Measurements from ENCODE around the gene RNASET2. TPM values are rescaled to one million over a fixed set of nuclear protein-coding genes. Genes with fewer than 3 reads are reported as not detected.

The RNASET2 gene
- polyA plus RNA-seq, 3 donors: 432 to 562 (median 493) TPM

- Mint-ChIP-seq H3K4me1 (peaks cover 77% of the 10 kb centered on the region), H3K27me3 (ENCODE audit: low read depth in 3 of 3) (peaks cover 0 to 6% (median 1%) of the 10 kb centered on the region in 3 donors), H3K27ac (peak overlapping the region; percentile 93 to 98 (median 96)), H3K4me3 (peak overlapping the region; percentile 93 to 97), H3K36me3 (peaks cover 39 to 54% of the 10 kb centered on the region in 2 donors), H3K9me3 (peaks cover 0 to 5% (median 0%) of the 10 kb centered on the region in 7 donors)
- intact Hi-C loops (cut with micrococcal nuclease): loop anchor here (5.0 to 10.0 kb wide), 3 partner anchors 137 to 330 kb away; partner anchors contain the start of gene RPS6KA2 (in 2 of the 2)
- H4K20me1 ChIP-seq (ENCODE audit: insufficient read depth, low read length): peaks cover 58% of the 10 kb centered on the region
- peak; percentile 75 to 81 (median 78) for DNase-seq
- peak overlapping the region; percentile 85 to 97 (median 95) for H3K4me3 ChIP-seq (replicated peaks in 1 of 3; ENCODE audit: low read depth in 2 of 3, low read length in 3 of 3)
- H3K9me3 ChIP-seq (replicated peaks in 1 of 2; ENCODE audit: control insufficient read depth in 1 of 2, insufficient read depth in 1 of 2, low read length in 2 of 2): no peaks in the 10 kb centered on the region
- H3K79me2 ChIP-seq (ENCODE audit: insufficient read depth, low read length): peaks cover 74% of the 10 kb centered on the region
- H3K4me1 ChIP-seq (ENCODE audit: control insufficient read depth in 1 of 2, insufficient read depth in 2 of 2, low read length in 2 of 2): peaks cover 80 to 88% of the 10 kb centered on the region in 2 donors
- peak overlapping the region; percentile 56 for H2AFZ ChIP-seq (ENCODE audit: insufficient read depth, low read depth, low read length, poor library complexity, severe bottlenecking)
- H3K27me3 ChIP-seq (ENCODE audit: control insufficient read depth in 2 of 2, insufficient read depth in 2 of 2, low read length in 2 of 2): no peaks in the 10 kb centered on the region
- H3K36me3 ChIP-seq (replicated peaks in 1 of 2; ENCODE audit: control insufficient read depth in 1 of 2, insufficient read depth in 2 of 2, low read length in 2 of 2): peaks cover 20 to 42% of the 10 kb centered on the region in 2 donors
- WGBS (ENCODE audit: insufficient coverage): 0% methylated on average over 8 of the region's 52 CpGs
- TF ChIP-seq CTCF (IDR thresholded peaks at IDR 0.05): no peak
- peak overlapping the region; percentile 92 for H3K9ac ChIP-seq (ENCODE audit: insufficient read depth, low read length, poor library complexity, severe bottlenecking)
- peak overlapping the region; percentile 92 to 100 for H3K27ac ChIP-seq (ENCODE audit: low read depth in 1 of 2, low read length in 2 of 2)
- H3K4me2 ChIP-seq (replicated peaks; ENCODE audit: extremely low read depth, low read length, poor library complexity, severe bottlenecking): peak overlapping the region; percentile 95
Observed at GRCh38 chr6:166955121-166955864, 1.1 kb downstream of the RNASET2 start.

DNA sequence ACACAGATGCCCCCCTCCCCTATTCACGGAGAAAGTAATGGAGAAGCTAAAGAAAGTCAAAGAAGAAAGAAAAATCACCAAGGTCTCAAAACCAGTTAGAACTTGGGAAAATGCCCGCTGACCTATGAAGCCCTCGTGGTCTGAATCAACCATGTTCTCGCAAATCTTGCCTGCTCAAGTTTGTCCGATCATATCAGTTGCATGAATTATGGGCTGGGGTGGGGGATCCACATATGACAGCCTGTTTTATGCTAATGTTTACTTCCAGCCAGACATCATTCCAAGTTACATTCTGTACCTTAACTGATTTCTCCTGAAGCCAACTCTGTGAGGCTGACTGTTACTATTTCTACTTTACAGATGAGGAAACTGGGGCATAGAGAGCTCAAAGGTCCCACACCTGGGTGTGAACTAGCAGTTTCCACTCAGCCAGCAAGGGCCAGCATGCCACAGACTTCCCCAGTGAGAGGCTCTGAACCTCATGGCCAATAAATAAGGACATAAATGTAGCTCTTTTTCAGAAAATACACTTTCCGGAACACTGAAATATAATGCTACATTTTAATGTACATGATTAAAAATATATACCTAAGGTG is 2.1 kb downstream of the RNASET2 start:
- Mint-ChIP-seq H3K27ac (peak overlapping the region in 5 of 7 donors; percentile 2 to 97 (median 77)), H3K9me3 (peaks cover 0 to 5% (median 0%) of the 10 kb centered on the region in 7 donors), H3K27me3 (ENCODE audit: low read depth in 3 of 3) (peaks cover 0 to 5% (median 1%) of the 10 kb centered on the region in 3 donors), H3K4me3 (peak overlapping the region; percentile 43 to 93), H3K4me1 (peaks cover 76% of the 10 kb centered on the region), H3K36me3 (peaks cover 41 to 63% of the 10 kb centered on the region in 2 donors)
- no peak for TF ChIP-seq CTCF (IDR thresholded peaks at IDR 0.05)
- no peak for DNase-seq
- peak overlapping the region; percentile 92 for H3K9ac ChIP-seq (ENCODE audit: insufficient read depth, low read length, poor library complexity, severe bottlenecking)
- H3K27me3 ChIP-seq (ENCODE audit: control insufficient read depth in 2 of 2, insufficient read depth in 2 of 2, low read length in 2 of 2): no peaks in the 10 kb centered on the region
- WGBS (ENCODE audit: insufficient coverage): no CpG with 5 or more reads among the region's 6 CpGs
- H3K9me3 ChIP-seq (replicated peaks in 1 of 2; ENCODE audit: control insufficient read depth in 1 of 2, insufficient read depth in 1 of 2, low read length in 2 of 2): no peaks in the 10 kb centered on the region
- H2AFZ ChIP-seq (ENCODE audit: insufficient read depth, low read depth, low read length, poor library complexity, severe bottlenecking): no peak overlapping the region
- H3K36me3 ChIP-seq (replicated peaks in 1 of 2; ENCODE audit: control insufficient read depth in 1 of 2, insufficient read depth in 2 of 2, low read length in 2 of 2): peaks cover 24 to 53% of the 10 kb centered on the region in 2 donors
- peaks cover 69% of the 10 kb centered on the region for H4K20me1 ChIP-seq (ENCODE audit: insufficient read depth, low read length)
- peaks cover 84% of the 10 kb centered on the region for H3K79me2 ChIP-seq (ENCODE audit: insufficient read depth, low read length)
- intact Hi-C loops (cut with micrococcal nuclease): loop anchor here in 1 of 2 donors (10.0 kb wide), 1 partner anchor 329 kb away; the partner anchor contains the start of gene RPS6KA2
- H3K4me2 ChIP-seq (replicated peaks; ENCODE audit: extremely low read depth, low read length, poor library complexity, severe bottlenecking): peak overlapping the region; percentile 95
- peak overlapping the region in 2 of 3 experiments; percentile 95 to 97 for H3K4me3 ChIP-seq (replicated peaks in 1 of 3; ENCODE audit: low read depth in 2 of 3, low read length in 3 of 3)
- peak overlapping the region in 1 of 2 donors; percentile 100 for H3K27ac ChIP-seq (ENCODE audit: low read depth in 1 of 2, low read length in 2 of 2)
- H3K4me1 ChIP-seq (ENCODE audit: control insufficient read depth in 1 of 2, insufficient read depth in 2 of 2, low read length in 2 of 2): peaks cover 79 to 88% of the 10 kb centered on the region in 2 donors

Data from CD14-positive monocyte (primary cell).